LNCaP clone FGC (cell line): ENCODE results near the gene CDC20B.

ENCODE experiments used
- DNase-seq: peaks from one replicate; pipeline ENCODE4 v3.0.0-alpha.2; 2011; ENCODE audit warnings: low read depth
- H3K4me3 ChIP-seq: 2 replicates; pipeline ENCODE4 v1.5.1; 2011; ENCODE audit warnings: mild to moderate bottlenecking, low read depth, low read length, control low read depth
- CTCF ChIP-seq: IDR thresholded peaks from 2 replicates; pipeline ENCODE4 v1.5.1; 2012; ENCODE audit warnings: mild to moderate bottlenecking; ENCODE audit not compliant: control insufficient read depth, insufficient read depth; ENCODE audit errors: extremely low read depth

The CDC20B gene

DNA sequence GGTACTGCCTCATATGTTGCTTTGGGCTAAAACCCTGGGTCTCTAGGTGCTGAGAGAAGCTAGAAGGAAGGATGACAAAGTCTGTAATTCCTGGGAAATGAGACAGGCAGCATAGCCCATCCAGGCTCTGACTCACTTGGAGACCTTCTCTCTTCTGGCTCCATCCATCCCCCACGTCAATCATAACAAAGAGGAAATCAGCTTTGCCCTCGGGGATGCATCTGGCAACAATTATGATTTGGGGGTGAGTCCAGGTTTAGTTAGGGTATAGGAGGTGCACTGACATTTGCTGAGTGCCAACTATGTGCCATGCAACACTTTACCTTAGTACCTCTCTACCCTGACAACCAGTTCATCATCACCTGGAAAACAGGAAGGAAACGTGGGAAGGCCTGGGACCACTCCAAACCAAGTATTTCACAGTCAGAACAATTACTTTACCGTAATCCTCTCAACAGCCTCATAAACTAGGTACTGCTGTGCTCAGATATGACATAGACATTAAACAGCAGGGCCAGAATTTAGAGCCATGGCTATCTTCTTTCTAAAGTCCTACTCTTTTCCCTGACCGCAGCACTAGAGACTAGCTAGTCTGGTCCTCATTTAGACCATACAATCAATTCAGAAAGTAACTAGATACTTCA, 109.6 kb downstream of the CDC20B start:
- TF ChIP-seq CTCF, result no peak
- H3K4me3 ChIP-seq, result no peak overlapping the region
- DNase-seq, result no peak
